ENCODE results near the gene TRIP6.

Gene TRIP6

GRCh38 chr7:100921039-100921438, 53.9 kb downstream of the TRIP6 start:
- H3K36me3 ChIP-seq (ENCODE audit: control insufficient read depth, insufficient read depth, low read length): no peaks in the 10 kb centered on the region
- H3K27me3 ChIP-seq (ENCODE audit: control insufficient read depth, insufficient read depth, low read length): no peaks in the 10 kb centered on the region
- no peak overlapping the region for H3K9ac ChIP-seq
- no peaks in the 10 kb centered on the region for H3K9me3 ChIP-seq (ENCODE audit: control insufficient read depth, low read length)
- H3K4me3 ChIP-seq (ENCODE audit: low read depth, low read length): no peak overlapping the region
- no peaks in the 10 kb centered on the region for H3K79me2 ChIP-seq
- no peak overlapping the region for H3K27ac ChIP-seq
- no peak for TF ChIP-seq CTCF (IDR thresholded peaks at IDR 0.05)
- no peak overlapping the region for H2AFZ ChIP-seq
- H3K4me2 ChIP-seq (ENCODE audit: low read length): no peak overlapping the region
- H3K4me1 ChIP-seq: no peaks in the 10 kb centered on the region

All from parathyroid adenoma (tissue), 2 donors.